GM15510 (cell line): Measurements from ENCODE around the gene PLGLB2.
"Not testable (repeated sequence)": the region's sequence is repeated elsewhere in the genome, so short reads cannot be mapped to it uniquely, and the experiment has no call there.

Source experiments
- POLR2A ChIP-seq: IDR thresholded peaks from 3 replicates; pipeline ENCODE4 v1.6.1; 2011; ENCODE audit warnings: borderline replicate concordance; ENCODE audit not compliant: insufficient read length; ENCODE audit errors: extremely low read depth

The PLGLB2 gene

GRCh38 chr2:87747791-87748190 lies at the start of gene PLGLB2:
PLGLB2 (plus strand) TSS chr2:87748087; CDS start chr2:87748154, 67 bp downstream.
- not testable (repeated sequence) for TF ChIP-seq POLR2A
